ENCODE data around the gene TMSB10. TPM values are rescaled to one million over a fixed set of nuclear protein-coding genes. Genes with fewer than 3 reads are reported as not detected.

TMSB10 gene
- total RNA-seq, 1 experiment from 2014 or later, result 5,246 TPM

DNA sequence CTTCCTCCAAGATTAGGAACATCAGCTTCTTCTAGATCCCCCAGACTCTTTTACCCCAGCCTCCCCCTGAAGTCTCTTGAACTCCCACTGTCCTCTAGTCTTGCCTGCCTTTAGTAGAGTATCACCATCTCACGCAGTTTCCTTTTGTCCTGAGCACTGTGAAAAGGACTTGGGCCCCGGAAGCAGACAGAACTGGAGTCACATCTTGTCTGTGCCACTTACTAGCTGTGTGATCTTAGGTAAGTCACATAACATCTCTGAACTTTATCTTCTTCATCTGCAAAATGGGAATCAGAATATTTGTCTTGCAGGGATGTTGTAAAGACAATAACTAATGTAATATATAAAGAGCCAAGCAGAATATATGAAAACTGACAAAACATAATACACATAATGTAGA lies 16.1 kb upstream of the TMSB10 start:
- H3K27ac ChIP-seq (ENCODE audit: low read length), result no peak overlapping the region
- intact Hi-C loops (cut with micrococcal nuclease), result no loop called here
- no peaks in the 10 kb centered on the region for H3K4me1 ChIP-seq (ENCODE audit: insufficient read depth, low read length)
- TF ChIP-seq EZH2phosphoT487 (IDR thresholded peaks at IDR 0.05; ENCODE audit: borderline replicate concordance, low read length) (no peak), EZH2 (IDR thresholded peaks at IDR 0.05; ENCODE audit: low read length, unreplicated experiment) (no peak)
- DNase-seq (no peak), ATAC-seq (no peak)
- no peaks in the 10 kb centered on the region for H3F3A ChIP-seq (ENCODE audit: low read length, unreplicated experiment)
- ChIA-PET CTCF (interaction anchor here (0.5 kb wide), 1 partner anchor 36 kb away, joined by 3 read pairs; no protein-coding TSS in a partner anchor), POLR2A (ENCODE audit: unreplicated experiment) (interaction anchor here (1.2 kb wide), 1 partner anchor 18 kb away, joined by 14 read pairs; no protein-coding TSS in a partner anchor)
- H2AFZ ChIP-seq (ENCODE audit: low read length), result no peak overlapping the region
- no peaks in the 10 kb centered on the region for H3K9me3 ChIP-seq (ENCODE audit: low read length)
- no peaks in the 10 kb centered on the region for H3K27me3 ChIP-seq (ENCODE audit: low read length)
- no peaks in the 10 kb centered on the region for H3K36me3 ChIP-seq (ENCODE audit: low read depth, low read length)
- H3K4me3 ChIP-seq (ENCODE audit: low read length), result no peak overlapping the region
- H3K9ac ChIP-seq (ENCODE audit: low read length), result no peak overlapping the region
- no peak overlapping the region for H3K4me2 ChIP-seq (ENCODE audit: low read length)
- H4K20me1 ChIP-seq (ENCODE audit: low read length), result no peaks in the 10 kb centered on the region
- BruUV-seq (replicated peaks), result no TSS peak
- H3K79me2 ChIP-seq (ENCODE audit: low read length), result no peaks in the 10 kb centered on the region
- no peaks in the 10 kb centered on the region for H3K9me2 ChIP-seq (replicated peaks; ENCODE audit: low read length)

DNA sequence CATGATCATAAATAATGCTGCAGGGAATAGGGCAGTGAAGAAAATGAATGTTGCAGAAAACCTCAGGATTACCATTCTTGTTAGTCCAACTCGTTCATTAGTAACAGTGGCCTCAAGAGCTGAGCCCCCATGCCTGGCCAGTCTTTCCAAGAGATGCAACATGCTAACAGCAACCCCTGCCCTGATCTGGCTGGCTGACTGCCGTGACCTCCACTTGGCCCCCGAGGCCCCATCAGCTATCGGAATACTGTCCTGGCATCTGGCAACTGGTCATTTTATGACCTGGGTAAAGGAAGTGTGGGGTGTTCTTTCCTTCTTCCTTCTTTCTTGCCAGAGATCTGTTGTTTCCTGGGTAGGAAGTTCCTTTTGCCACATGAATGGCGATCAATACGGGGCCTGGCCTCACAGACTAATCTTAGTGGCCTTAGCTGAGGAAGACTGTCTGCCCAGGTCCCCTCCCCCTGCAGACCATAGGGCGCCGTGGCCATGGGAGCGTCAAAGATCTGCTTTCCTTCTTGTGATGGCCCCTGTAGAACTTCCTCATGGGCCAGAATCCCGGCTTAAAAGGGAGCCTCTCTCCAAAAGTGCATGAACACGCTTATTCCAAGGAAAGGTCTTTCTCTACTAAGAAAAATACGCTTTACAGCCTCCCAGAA lies 14.0 kb upstream of the TMSB10 start:
- TF ChIP-seq, protein P1, sequence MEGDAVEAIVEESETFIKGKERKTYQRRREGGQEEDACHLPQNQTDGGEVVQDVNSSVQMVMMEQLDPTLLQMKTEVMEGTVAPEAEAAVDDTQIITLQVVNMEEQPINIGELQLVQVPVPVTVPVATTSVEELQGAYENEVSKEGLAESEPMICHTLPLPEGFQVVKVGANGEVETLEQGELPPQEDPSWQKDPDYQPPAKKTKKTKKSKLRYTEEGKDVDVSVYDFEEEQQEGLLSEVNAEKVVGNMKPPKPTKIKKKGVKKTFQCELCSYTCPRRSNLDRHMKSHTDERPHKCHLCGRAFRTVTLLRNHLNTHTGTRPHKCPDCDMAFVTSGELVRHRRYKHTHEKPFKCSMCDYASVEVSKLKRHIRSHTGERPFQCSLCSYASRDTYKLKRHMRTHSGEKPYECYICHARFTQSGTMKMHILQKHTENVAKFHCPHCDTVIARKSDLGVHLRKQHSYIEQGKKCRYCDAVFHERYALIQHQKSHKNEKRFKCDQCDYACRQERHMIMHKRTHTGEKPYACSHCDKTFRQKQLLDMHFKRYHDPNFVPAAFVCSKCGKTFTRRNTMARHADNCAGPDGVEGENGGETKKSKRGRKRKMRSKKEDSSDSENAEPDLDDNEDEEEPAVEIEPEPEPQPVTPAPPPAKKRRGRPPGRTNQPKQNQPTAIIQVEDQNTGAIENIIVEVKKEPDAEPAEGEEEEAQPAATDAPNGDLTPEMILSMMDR (conservative IDR thresholded peaks at IDR 0.05; ENCODE audit: low read depth, low read length), result no peak
- TF ChIP-seq EZH2phosphoT487 (IDR thresholded peaks at IDR 0.05; ENCODE audit: borderline replicate concordance, low read length), result no peak
- TF ChIP-seq EZH2 (IDR thresholded peaks at IDR 0.05; ENCODE audit: low read length, unreplicated experiment), result no peak
- no peaks in the 10 kb centered on the region for H3K27me3 ChIP-seq (ENCODE audit: low read length)
- DNase-seq (no peak), ATAC-seq (no peak)
- ChIA-PET CTCF (no interaction called here), POLR2A (ENCODE audit: unreplicated experiment) (no interaction called here)
- no peak overlapping the region for H3K4me2 ChIP-seq (ENCODE audit: low read length)
- H3K27ac ChIP-seq (ENCODE audit: low read length), result no peak overlapping the region
- H3F3A ChIP-seq (ENCODE audit: low read length, unreplicated experiment), result no peaks in the 10 kb centered on the region
- no peaks in the 10 kb centered on the region for H3K79me2 ChIP-seq (ENCODE audit: low read length)
- no peak overlapping the region for H3K9ac ChIP-seq (ENCODE audit: low read length)
- no TSS peak for BruUV-seq (replicated peaks)
- H3K4me3 ChIP-seq (ENCODE audit: low read length), result no peak overlapping the region
- intact Hi-C loops (cut with micrococcal nuclease), result no loop called here
- no peaks in the 10 kb centered on the region for H3K9me2 ChIP-seq (replicated peaks; ENCODE audit: low read length)
- H3K36me3 ChIP-seq (ENCODE audit: low read depth, low read length), result no peaks in the 10 kb centered on the region
- H2AFZ ChIP-seq (ENCODE audit: low read length), result no peak overlapping the region
- H4K20me1 ChIP-seq (ENCODE audit: low read length), result no peaks in the 10 kb centered on the region
- no peaks in the 10 kb centered on the region for H3K9me3 ChIP-seq (ENCODE audit: low read length)
- H3K4me1 ChIP-seq (ENCODE audit: insufficient read depth, low read length), result no peaks in the 10 kb centered on the region

DNA sequence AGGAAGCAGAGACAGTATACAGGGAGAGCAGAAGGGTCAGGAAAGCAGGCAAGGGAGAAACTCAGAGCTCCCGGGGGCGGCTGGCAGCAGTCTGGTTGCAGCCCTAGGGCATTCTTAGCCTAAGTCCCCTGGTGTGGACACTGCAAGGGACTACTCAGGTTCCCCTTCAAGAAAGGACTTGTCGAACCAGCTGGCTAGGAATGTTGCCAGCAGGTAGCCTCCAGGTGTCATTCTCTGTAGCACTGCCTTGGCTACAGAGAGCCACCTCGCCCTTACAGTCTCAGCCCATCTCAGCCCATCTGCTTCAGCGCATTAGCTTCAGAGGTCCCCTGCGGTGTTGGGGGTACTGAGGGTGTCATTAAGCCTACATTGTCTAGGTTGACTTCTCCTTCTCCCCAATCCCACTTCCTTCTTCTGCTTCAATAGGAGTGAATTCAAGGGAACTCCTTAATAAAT lies 11.3 kb upstream of the TMSB10 start:
- intact Hi-C loops (cut with micrococcal nuclease), result no loop called here
- Histone ChIP-seq H3K4me1 (ENCODE audit: insufficient read depth, low read length) (peaks cover 13% of the 10 kb centered on the region), H3K79me2 (ENCODE audit: low read length) (no peaks in the 10 kb centered on the region), H3K9me3 (ENCODE audit: low read length) (no peaks in the 10 kb centered on the region), H3K4me2 (ENCODE audit: low read length) (no peak overlapping the region), H4K20me1 (ENCODE audit: low read length) (no peaks in the 10 kb centered on the region), H3K9ac (ENCODE audit: low read length) (no peak overlapping the region), H3F3A (ENCODE audit: low read length, unreplicated experiment) (no peaks in the 10 kb centered on the region), H3K27ac (ENCODE audit: low read length) (no peak overlapping the region), H3K4me3 (ENCODE audit: low read length) (no peak overlapping the region), H3K27me3 (ENCODE audit: low read length) (no peaks in the 10 kb centered on the region), H2AFZ (ENCODE audit: low read length) (no peak overlapping the region), H3K36me3 (ENCODE audit: low read depth, low read length) (no peaks in the 10 kb centered on the region), H3K9me2 (replicated peaks; ENCODE audit: low read length) (no peaks in the 10 kb centered on the region)
- BruUV-seq (replicated peaks), result no TSS peak
- ChIA-PET CTCF (no interaction called here), POLR2A (ENCODE audit: unreplicated experiment) (no interaction called here)
- DNase-seq, result peak; percentile 38
- ATAC-seq, result no peak
- TF ChIP-seq, protein P1 (conservative IDR thresholded peaks at IDR 0.05; ENCODE audit: low read depth, low read length), result no peak
- TF ChIP-seq EZH2phosphoT487 (IDR thresholded peaks at IDR 0.05; ENCODE audit: borderline replicate concordance, low read length) (no peak), EZH2 (IDR thresholded peaks at IDR 0.05; ENCODE audit: low read length, unreplicated experiment) (no peak)

All from PC-3 (cell line).